AG04450 (cell line): ENCODE data around the gene RANBP3. TPM values are rescaled to one million over a fixed set of nuclear protein-coding genes. Genes with fewer than 3 reads are reported as not detected.

Experiments used
- CTCF ChIA-PET: fragments of 300-600, 350-600 bp; formaldehyde crosslinking; extraction: SDS; loops from one replicate; lab custom pipeline; 2022; ENCODE audit warnings: antibody characterized with exemption, inconsistent platforms; lab: Charles Lee
- POLR2A ChIA-PET: fragments of 350-600 bp; formaldehyde crosslinking; extraction: SDS; loops from one replicate; lab custom pipeline; 2021; ENCODE audit warnings: antibody characterized with exemption, inconsistent platforms; lab: Yijun Ruan, JAX
- DNase-seq: peaks from one replicate; pipeline ENCODE4 v3.0.0-alpha.2; 2011; ENCODE audit warnings: low read depth, low spot score
- H3K27ac ChIP-seq: one replicate; pipeline ENCODE4 v1.5.1; 2012; ENCODE audit warnings: low read depth, low read length, control low read depth
- H3K27me3 ChIP-seq: one replicate; pipeline ENCODE4 v1.6.0; 2012; ENCODE audit warnings: low read length; ENCODE audit not compliant: control insufficient read depth, insufficient read depth
- H3K4me3 ChIP-seq: 2 replicates; pipeline ENCODE4 v1.5.1; 2011; ENCODE audit warnings: mild to moderate bottlenecking, low read depth, low read length, control low read depth
- H3K9me3 ChIP-seq: 2 replicates; pipeline ENCODE4 v1.5.1; 2012; ENCODE audit warnings: low read length; ENCODE audit not compliant: control insufficient read depth, insufficient read depth
- CTCF ChIP-seq: IDR thresholded peaks from 2 replicates; pipeline ENCODE4 v1.5.1; 2011; ENCODE audit warnings: low read depth, low read length, control low read depth, inconsistent platforms
- polyA plus RNA-seq: library from polyadenylated mRNA; depleted of rRNA; stranded (reverse); fragments of >200 nt; gene quantifications from 2 replicates; pipeline ENCODE4 v1.2.3, GENCODE V29; 2011

Gene RANBP3
- polyA plus RNA-seq, 1 experiment = 62.6 TPM

GRCh38 chr19:6020166-6020882, 42.4 kb upstream of the RANBP3 start:
- H3K9me3 ChIP-seq = no peaks in the 10 kb centered on the region; the same call in 1 of the 2 replicates
- no peak for DNase-seq
- no peak for TF ChIP-seq CTCF
- POLR2A ChIA-PET = no interaction called here
- CTCF ChIA-PET = no interaction called here
- H3K4me3 ChIP-seq = no peak overlapping the region
- H3K27me3 ChIP-seq = peaks cover 3% of the 10 kb centered on the region
- H3K27ac ChIP-seq = no peak overlapping the region

GRCh38 chr19:6018786-6019185, 40.8 kb upstream of the RANBP3 start:
- Histone ChIP-seq H3K27me3 (no peaks in the 10 kb centered on the region), H3K27ac (no peak overlapping the region), H3K4me3 (no peak overlapping the region), H3K9me3 (no peaks in the 10 kb centered on the region; the same call in 1 of the 2 replicates)
- ChIA-PET CTCF (interaction anchor here (1.0 to 1.4 kb wide), 2 partner anchors 31 to 215 kb away, joined by 3 to 4 read pairs; no protein-coding TSS in a partner anchor), POLR2A (no interaction called here)
- DNase-seq = no peak
- TF ChIP-seq CTCF = peak; percentile 19; the same call in 1 of the 2 replicates

- no peaks in the 10 kb centered on the region for H3K27me3 ChIP-seq
- CTCF ChIA-PET = interaction anchor here (0.6 to 1.2 kb wide), 4 partner anchors 16 to 268 kb away, joined by 3 to 5 read pairs (median 4); no protein-coding TSS in a partner anchor
These were observed 39.6 kb upstream of the RANBP3 start for GRCh38 chr19:6017576-6017975.

GRCh38 chr19:6015841-6016545, 38.1 kb upstream of the RANBP3 start:
- no peaks in the 10 kb centered on the region for H3K9me3 ChIP-seq
- no peaks in the 10 kb centered on the region for H3K27me3 ChIP-seq
- no peak for TF ChIP-seq CTCF
- H3K4me3 ChIP-seq = no peak overlapping the region
- no peak overlapping the region for H3K27ac ChIP-seq
- ChIA-PET POLR2A (no interaction called here), CTCF (interaction anchor here (1.2 kb wide), 1 partner anchor 28 kb away, joined by 5 read pairs; no protein-coding TSS in a partner anchor)
- DNase-seq = no peak

More at GRCh38 chr19:6017576-6017975, 39.6 kb upstream of the RANBP3 start:
- Histone ChIP-seq H3K9me3 (no peaks in the 10 kb centered on the region; the same call in 1 of the 2 replicates), H3K27ac (no peak overlapping the region), H3K4me3 (no peak overlapping the region)
- POLR2A ChIA-PET = no interaction called here
- TF ChIP-seq CTCF = no peak
- no peak for DNase-seq
